Activated B cell treated with CpG ODN at 0.5 μM for 24 hours (primary cell): ENCODE results near the gene CIPC. TPM values are rescaled to one million over a fixed set of nuclear protein-coding genes. Genes with fewer than 3 reads are reported as not detected.

Experiments
- ATAC-seq: fragments of 200-7000 bp; cut with Tn5 transposase; one replicate; pipeline ENCODE4 v1.10.0; 2021; ENCODE audit warnings: low read depth, mild to moderate bottlenecking, moderate library complexity
- CTCF ChIA-PET: fragments of 350-600 bp; sonication (Branson Sonifier 250); formaldehyde crosslinking; loops from one replicate; lab custom pipeline; 2021; ENCODE audit warnings: antibody characterized with exemption; lab: Charles Lee
- POLR2A ChIA-PET: fragments of 350-600 bp; sonication (Branson Sonifier 250); formaldehyde crosslinking; loops from one replicate; lab custom pipeline; 2021; ENCODE audit warnings: antibody characterized with exemption; lab: Charles Lee
- DNase-seq: peaks from one replicate; pipeline ENCODE4 v3.0.0; 2022
- H3K27ac Mint-ChIP-seq: one replicate; pipeline ENCODE4 v1.8.0; 2020; ENCODE audit warnings: mixed read lengths
- H3K27me3 Mint-ChIP-seq: one replicate; pipeline ENCODE4 v1.8.0; 2021; ENCODE audit warnings: mixed read lengths
- H3K36me3 Mint-ChIP-seq: one replicate; pipeline ENCODE4 v1.8.0; 2021; ENCODE audit warnings: low read depth, mixed read lengths
- H3K4me1 Mint-ChIP-seq: one replicate; pipeline ENCODE4 v1.8.0; 2021; ENCODE audit warnings: mixed read lengths
- H3K4me3 Mint-ChIP-seq: one replicate; pipeline ENCODE4 v1.8.0; 2020; ENCODE audit warnings: mild to moderate bottlenecking, mixed read lengths
- H3K9me3 Mint-ChIP-seq: one replicate; pipeline ENCODE4 v1.8.0; 2020; ENCODE audit warnings: mixed read lengths
- CTCF ChIP-seq: fragments of 200-600 bp; IDR thresholded peaks from one replicate; pipeline ENCODE4 v1.8.0; 2022; ENCODE audit warnings: antibody characterized with exemption, mild to moderate bottlenecking
- intact Hi-C: fragments of 100-400 bp; cut with micrococcal nuclease; formaldehyde crosslinking; loops from one replicate; pipeline ENCODE4 v1.15.1; 2024
- total RNA-seq: library from RNA; stranded (reverse); gene quantifications from 2 replicates; pipeline ENCODE4 v1.2.3, GENCODE V29; 2022

CIPC gene
- total RNA-seq, 1 donor from 2014 or later, result 26.6 TPM

- POLR2A ChIA-PET, result no interaction called here
- H3K36me3 Mint-ChIP-seq, result no peaks in the 10 kb centered on the region
These were observed 56.4 kb downstream of the CIPC start for GRCh38 chr14:77154421-77154820.

DNA sequence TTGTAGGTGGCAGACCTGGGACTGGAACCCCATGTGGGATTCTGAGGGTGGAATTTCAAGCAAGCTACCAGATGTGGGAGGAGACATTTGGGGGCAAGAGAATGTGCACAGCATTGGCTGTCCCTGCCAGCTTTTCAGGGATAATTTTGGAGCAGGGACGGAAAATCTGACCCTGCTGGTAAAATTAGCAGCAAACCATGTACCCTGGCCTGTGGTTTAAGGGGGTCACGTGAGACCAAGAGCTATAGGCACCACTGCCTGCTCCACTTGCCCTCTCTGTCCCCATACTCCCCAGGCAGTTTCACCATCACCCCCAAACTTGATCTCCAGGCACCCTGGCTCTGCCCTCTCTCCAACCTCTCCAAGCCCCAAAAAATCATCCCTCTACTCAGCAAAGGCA, 57.0 kb downstream of the CIPC start:
- DNase-seq (no peak), ATAC-seq (no peak)
- H3K27ac Mint-ChIP-seq, result no peak overlapping the region
- no peak overlapping the region for H3K4me3 Mint-ChIP-seq
- intact Hi-C loops, result no loop called here
- TF ChIP-seq CTCF, result no peak
- peaks cover 46% of the 10 kb centered on the region for H3K27me3 Mint-ChIP-seq
- H3K9me3 Mint-ChIP-seq, result peaks cover 2% of the 10 kb centered on the region
- H3K4me1 Mint-ChIP-seq, result no peaks in the 10 kb centered on the region
- CTCF ChIA-PET, result interaction anchor here (1.1 to 4.6 kb wide), 2 partner anchors 9 to 160 kb away, joined by 3 to 39 read pairs; no protein-coding TSS in a partner anchor
- H3K36me3 Mint-ChIP-seq, result no peaks in the 10 kb centered on the region
- POLR2A ChIA-PET, result no interaction called here

More at GRCh38 chr14:77154421-77154820, 56.4 kb downstream of the CIPC start:
- H3K27ac Mint-ChIP-seq, result no peak overlapping the region
- DNase-seq (no peak), ATAC-seq (no peak)
- no peak for TF ChIP-seq CTCF
- peaks cover 2% of the 10 kb centered on the region for H3K9me3 Mint-ChIP-seq
- H3K4me3 Mint-ChIP-seq, result no peak overlapping the region
- CTCF ChIA-PET, result interaction anchor here (1.1 to 4.6 kb wide), 2 partner anchors 8 to 161 kb away, joined by 3 to 39 read pairs; no protein-coding TSS in a partner anchor
- H3K4me1 Mint-ChIP-seq, result no peaks in the 10 kb centered on the region
- intact Hi-C loops, result loop anchor here (5.0 kb wide), 1 partner anchor 1443 kb away; no protein-coding TSS in a partner anchor
- H3K27me3 Mint-ChIP-seq, result peaks cover 46% of the 10 kb centered on the region

DNA sequence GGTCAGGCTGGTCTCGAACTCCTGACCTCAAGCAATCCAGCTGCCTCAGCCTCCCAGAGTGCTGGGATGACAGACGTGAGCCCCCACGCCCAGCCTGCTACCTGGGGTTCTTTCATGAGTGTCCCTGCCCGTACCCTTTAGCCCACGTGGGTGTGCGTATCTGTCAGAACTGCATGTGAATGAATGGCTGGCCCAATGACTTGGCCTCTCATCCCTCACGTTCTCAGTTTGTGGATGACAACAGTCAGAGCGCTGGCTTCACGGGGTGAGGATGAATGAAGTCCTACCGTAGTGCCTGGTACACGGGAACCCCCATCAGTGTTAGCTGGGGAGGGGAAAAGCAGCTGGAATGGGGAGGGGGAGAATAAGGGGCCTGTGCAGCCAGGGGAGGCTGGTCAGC, 59.7 kb downstream of the CIPC start:
- ChIA-PET POLR2A (no interaction called here), CTCF (no interaction called here)
- Mint-ChIP-seq H3K9me3 (peaks cover 2% of the 10 kb centered on the region), H3K27me3 (peaks cover 47% of the 10 kb centered on the region), H3K4me3 (no peak overlapping the region), H3K4me1 (no peaks in the 10 kb centered on the region), H3K36me3 (no peaks in the 10 kb centered on the region), H3K27ac (no peak overlapping the region)
- DNase-seq (no peak), ATAC-seq (no peak)
- TF ChIP-seq CTCF, result no peak
- intact Hi-C loops, result no loop called here

DNA sequence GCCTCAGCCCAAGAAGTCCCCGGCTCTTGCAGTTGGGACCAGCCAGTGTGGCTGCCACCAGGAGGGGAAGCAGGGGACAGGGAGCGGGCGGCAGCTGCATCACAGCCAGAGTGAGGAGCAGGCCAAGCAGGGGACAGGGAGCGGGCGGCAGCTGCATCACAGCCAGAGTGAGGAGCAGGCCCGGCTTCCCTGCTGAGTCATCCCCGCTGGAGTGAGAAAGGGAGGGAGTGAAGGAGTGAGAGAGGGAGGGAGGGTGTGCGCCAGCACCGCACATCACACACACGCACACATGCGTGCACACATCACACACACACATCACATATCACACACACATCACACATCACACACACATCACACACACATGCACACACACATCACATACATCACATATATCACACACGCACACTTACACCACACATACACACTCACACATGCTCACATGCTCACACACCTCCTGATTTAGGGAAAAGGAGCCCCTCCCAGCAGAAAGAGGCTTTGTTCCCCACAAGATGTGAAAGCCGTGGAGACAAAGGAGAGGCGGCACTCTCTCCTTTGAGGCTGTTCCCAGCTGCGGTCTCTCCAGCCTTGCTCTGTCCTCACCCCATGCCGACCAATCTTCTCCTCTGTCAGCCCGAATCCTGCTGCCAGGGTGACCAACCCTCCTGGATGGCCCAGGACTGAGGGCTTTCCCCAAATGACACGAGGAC, 60.3 kb downstream of the CIPC start:
- H3K4me3 Mint-ChIP-seq, result no peak overlapping the region
- ChIA-PET CTCF (no interaction called here), POLR2A (no interaction called here)
- no peak overlapping the region for H3K27ac Mint-ChIP-seq
- H3K27me3 Mint-ChIP-seq, result peaks cover 48% of the 10 kb centered on the region
- no peaks in the 10 kb centered on the region for H3K36me3 Mint-ChIP-seq
- intact Hi-C loops, result no loop called here
- no peak for ATAC-seq
- no peak for DNase-seq
- TF ChIP-seq CTCF, result no peak
- peaks cover 2% of the 10 kb centered on the region for H3K9me3 Mint-ChIP-seq
- H3K4me1 Mint-ChIP-seq, result no peaks in the 10 kb centered on the region

GRCh38 chr14:77158882-77159255, 60.8 kb downstream of the CIPC start:
- Mint-ChIP-seq H3K4me3 (no peak overlapping the region), H3K27me3 (peaks cover 47% of the 10 kb centered on the region)
- POLR2A ChIA-PET, result no interaction called here

More at GRCh38 chr14:77158882-77159255, 60.8 kb downstream of the CIPC start:
- TF ChIP-seq CTCF, result no peak
- intact Hi-C loops, result no loop called here
- CTCF ChIA-PET, result no interaction called here
- DNase-seq, result no peak
- H3K27ac Mint-ChIP-seq, result no peak overlapping the region
- peaks cover under 1% of the 10 kb centered on the region for H3K9me3 Mint-ChIP-seq
- H3K4me1 Mint-ChIP-seq, result no peaks in the 10 kb centered on the region
- no peak for ATAC-seq
- no peaks in the 10 kb centered on the region for H3K36me3 Mint-ChIP-seq
